Retinal pigment epithelial cell (primary cell): ENCODE results near the gene RASGEF1C.
A peak's percentile ranks its signal among the peaks of the same experiment; 100 is the strongest.

Source experiments
- DNase-seq: peaks from one replicate; pipeline ENCODE4 v3.0.0-alpha.2; 2010; ENCODE audit warnings: low read depth
- H3K4me3 ChIP-seq: 2 replicates; pipeline ENCODE4 v1.5.1; 2011; ENCODE audit warnings: mild to moderate bottlenecking, low read length, control low read depth, moderate library complexity
- TF ChIP-seq, protein P1 (sequence below): conservative IDR thresholded peaks from 2 replicates; pipeline ENCODE4 v1.5.1; 2011; ENCODE audit warnings: low read depth, low read length, control low read depth, inconsistent platforms

Gene RASGEF1C

GRCh38 chr5:180209137-180209581 is at the start of gene RASGEF1C:
TSS of gene RASGEF1C (minus strand) at chr5:180209211. CDS start at chr5:180138052, 71,159 bp downstream.
- H3K4me3 ChIP-seq, result peak within 1 kb of the TSS; percentile 37
- TF ChIP-seq, protein P1, sequence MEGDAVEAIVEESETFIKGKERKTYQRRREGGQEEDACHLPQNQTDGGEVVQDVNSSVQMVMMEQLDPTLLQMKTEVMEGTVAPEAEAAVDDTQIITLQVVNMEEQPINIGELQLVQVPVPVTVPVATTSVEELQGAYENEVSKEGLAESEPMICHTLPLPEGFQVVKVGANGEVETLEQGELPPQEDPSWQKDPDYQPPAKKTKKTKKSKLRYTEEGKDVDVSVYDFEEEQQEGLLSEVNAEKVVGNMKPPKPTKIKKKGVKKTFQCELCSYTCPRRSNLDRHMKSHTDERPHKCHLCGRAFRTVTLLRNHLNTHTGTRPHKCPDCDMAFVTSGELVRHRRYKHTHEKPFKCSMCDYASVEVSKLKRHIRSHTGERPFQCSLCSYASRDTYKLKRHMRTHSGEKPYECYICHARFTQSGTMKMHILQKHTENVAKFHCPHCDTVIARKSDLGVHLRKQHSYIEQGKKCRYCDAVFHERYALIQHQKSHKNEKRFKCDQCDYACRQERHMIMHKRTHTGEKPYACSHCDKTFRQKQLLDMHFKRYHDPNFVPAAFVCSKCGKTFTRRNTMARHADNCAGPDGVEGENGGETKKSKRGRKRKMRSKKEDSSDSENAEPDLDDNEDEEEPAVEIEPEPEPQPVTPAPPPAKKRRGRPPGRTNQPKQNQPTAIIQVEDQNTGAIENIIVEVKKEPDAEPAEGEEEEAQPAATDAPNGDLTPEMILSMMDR, result peak; percentile 30
- peak; percentile 9 for DNase-seq

DNA sequence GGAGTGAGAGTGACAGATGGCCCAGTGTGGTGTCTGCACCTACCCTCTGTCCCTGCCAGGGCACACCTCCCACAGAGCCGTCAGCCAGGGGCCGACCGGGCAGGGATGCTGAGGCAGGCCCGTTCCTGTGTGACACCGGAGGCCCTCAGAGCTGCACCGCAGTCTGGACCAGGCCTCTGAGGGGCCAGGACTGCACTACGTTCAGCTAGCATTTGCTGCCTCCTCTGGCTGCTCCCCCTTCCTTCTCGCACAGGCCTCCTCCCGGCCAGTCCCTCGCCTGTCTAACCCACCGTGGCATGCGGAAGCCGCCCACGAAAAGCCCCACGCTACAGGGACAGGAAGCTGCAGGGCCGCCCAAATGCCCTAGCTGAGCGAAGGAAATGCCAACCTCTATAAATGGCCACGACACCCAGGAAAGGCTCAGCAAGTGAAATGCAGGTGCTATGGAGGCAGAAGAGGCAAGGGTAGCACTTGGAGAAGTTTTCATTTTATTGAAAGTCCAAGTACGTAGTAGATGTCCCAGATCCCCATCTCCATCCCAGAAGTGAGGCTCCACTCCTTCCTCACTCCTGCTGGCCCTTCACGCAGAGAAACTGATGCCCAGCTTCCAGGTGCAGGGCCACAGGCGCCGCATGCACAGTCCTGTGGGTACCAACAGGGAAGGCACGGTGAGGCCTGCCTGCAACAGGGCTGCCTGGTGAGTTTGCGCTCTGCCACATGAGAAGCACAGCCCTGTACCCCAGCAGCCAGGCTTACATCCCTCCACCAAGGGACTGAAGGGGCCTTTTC is 44.2 kb upstream of the RASGEF1C start:
- no peak overlapping the region for H3K4me3 ChIP-seq

GRCh38 chr5:180251887-180252286 is 42.9 kb upstream of the RASGEF1C start:
- TF ChIP-seq, protein P1, result no peak
- no peak overlapping the region for H3K4me3 ChIP-seq
- DNase-seq, result no peak

More for the DNA sequence above, 44.2 kb upstream of the RASGEF1C start:
- TF ChIP-seq, protein P1, result no peak
- no peak for DNase-seq

GRCh38 chr5:180251141-180251540 is 42.1 kb upstream of the RASGEF1C start:
- DNase-seq, result no peak
- H3K4me3 ChIP-seq, result no peak overlapping the region
- TF ChIP-seq, protein P1, result no peak

- TF ChIP-seq, protein P1, result no peak
- no peak overlapping the region for H3K4me3 ChIP-seq
- DNase-seq, result no peak
These were observed 41.3 kb upstream of the RASGEF1C start for GRCh38 chr5:180250329-180250728.

- TF ChIP-seq, protein P1, result no peak
- DNase-seq, result no peak
- no peak overlapping the region for H3K4me3 ChIP-seq
These were observed 32.6 kb upstream of the RASGEF1C start for GRCh38 chr5:180241600-180241999.

DNA sequence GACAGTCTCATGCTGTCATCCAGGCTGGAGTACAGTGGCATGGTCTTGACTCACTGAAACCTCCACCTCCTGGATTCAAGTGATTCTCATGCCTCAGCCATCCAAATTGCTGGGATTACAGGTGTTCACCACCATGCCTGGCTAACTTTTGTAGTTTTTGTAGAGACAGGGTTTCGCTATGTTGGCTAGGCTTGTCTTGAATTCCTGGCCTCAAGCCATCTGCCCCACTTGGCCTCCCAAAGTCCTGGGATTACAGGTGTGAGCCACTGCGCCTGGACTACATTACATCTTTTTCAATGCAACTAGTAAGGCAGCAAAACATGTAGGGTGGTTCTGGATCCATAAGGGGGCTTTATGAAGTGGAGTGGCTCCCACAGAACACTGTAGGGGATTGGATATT is 29.6 kb upstream of the RASGEF1C start:
- DNase-seq, result no peak
- H3K4me3 ChIP-seq, result no peak overlapping the region
- TF ChIP-seq, protein P1, result no peak
